ENCODE results near the gene ABL2. TPM values are rescaled to one million over a fixed set of nuclear protein-coding genes. Genes with fewer than 3 reads are reported as not detected.
A peak's percentile ranks its signal among the peaks of the same experiment; 100 is the strongest.

Gene ABL2
- total and polyA plus RNA-seq, 9 of the 15 experiments (the other 6 are each of a cell fraction or from before 2014, with no cell fraction given): 1.4 to 15.0 (median 8.6) TPM

DNA sequence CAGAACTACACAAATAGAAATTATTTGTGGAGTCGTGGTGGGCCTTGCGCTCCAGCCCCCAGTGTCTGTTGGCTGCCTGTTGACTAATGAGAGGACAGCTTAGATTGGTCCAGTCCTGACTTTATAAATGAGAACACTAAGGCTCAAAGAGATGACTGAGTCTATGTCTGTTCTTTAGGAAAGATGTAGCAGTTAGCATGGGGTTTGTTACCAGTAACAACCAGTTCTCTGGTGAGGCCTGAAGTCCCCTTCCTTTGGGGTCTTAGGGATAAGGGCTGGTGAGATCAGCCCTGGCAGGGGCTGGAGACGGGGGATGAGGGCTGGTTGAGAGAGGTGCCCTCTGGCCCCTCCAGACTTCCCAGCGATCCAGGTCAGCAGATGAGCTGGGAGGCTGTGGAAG is 138.6 kb downstream of the ABL2 start:
- 91% methylated on average over 4 of the region's 4 CpGs for WGBS (ENCODE audit: insufficient coverage, low coverage, missing lambda C conversion rate)
- BruUV-seq (replicated peaks): no TSS peak
- Histone ChIP-seq H3K4me1 (replicated peaks in 1 of 2; ENCODE audit: control insufficient read depth in 2 of 2, insufficient read depth in 2 of 2, low read length in 2 of 2) (peaks cover 0 to 11% of the 10 kb centered on the region in 2 experiments; a peak in 2 of 5 replicates), H3K4me3 (no peak overlapping the region), H3K9me3 (replicated peaks; ENCODE audit: control insufficient read depth, insufficient read depth, low read depth, low read length) (no peaks in the 10 kb centered on the region), H3K4me2 (ENCODE audit: insufficient read depth, low read length) (no peak overlapping the region), H4K20me1 (replicated peaks; ENCODE audit: control insufficient read depth, insufficient read depth, low read length) (no peaks in the 10 kb centered on the region), H3K36me3 (ENCODE audit: control insufficient read depth, insufficient read depth, low read length) (peaks cover 94% of the 10 kb centered on the region), H2AFZ (ENCODE audit: low read depth, low read length) (no peak overlapping the region), H3K27me3 (ENCODE audit: control insufficient read depth in 2 of 2, insufficient read depth in 2 of 2, low read length in 2 of 2) (no peaks in the 10 kb centered on the region), H3K9ac (ENCODE audit: insufficient read depth in 1 of 2, low read depth in 2 of 2, low read length in 2 of 2) (0 out of 4 replicates have a peak overlapping the region, but pooled peaks of 1 of the 2 experiments have one; percentile 18), H3K79me2 (ENCODE audit: control insufficient read depth, insufficient read depth, low read length) (peaks cover 2% of the 10 kb centered on the region; the same call in 1 of the 3 replicates), H3K9me1 (ENCODE audit: control insufficient read depth, insufficient read depth, low read length) (no peaks in the 10 kb centered on the region), H3K27ac (ENCODE audit: extremely low read depth, low read depth, low read length) (no peak overlapping the region)
- ATAC-seq: no peak
- FAIRE-seq: no peak
- ChIA-PET CTCF (ENCODE audit: low intra/inter-chr PET ratio) (no interaction called here), POLR2A (interaction anchor here (1.2 to 1.4 kb wide), 2 partner anchors 15 to 17 kb away, joined by 3 read pairs; no protein-coding TSS in a partner anchor)
- TF ChIP-seq NELFE (IDR thresholded peaks at IDR 0.05; ENCODE audit: insufficient read depth, insufficient read length) (no peak), ZNF431 (CRISPR knock-in tag; IDR thresholded peaks at IDR 0.05) (no peak), GABPB2 (CRISPR knock-in tag; conservative IDR thresholded peaks at IDR 0.05) (no peak), ZNF79 (CRISPR knock-in tag; IDR thresholded peaks at IDR 0.05; ENCODE audit: low read depth) (no peak), ZSCAN29 (IDR thresholded peaks at IDR 0.05) (no peak), KLF1 (tag; IDR thresholded peaks at IDR 0.05) (no peak), ZNF12 (CRISPR knock-in tag; IDR thresholded peaks at IDR 0.05) (no peak), ZNF780A (CRISPR knock-in tag; IDR thresholded peaks at IDR 0.05) (no peak), XRCC4 (IDR thresholded peaks at IDR 0.05; ENCODE audit: extremely low read depth, insufficient read depth, insufficient read length) (no peak)
- TF ChIP-seq, protein P1, sequence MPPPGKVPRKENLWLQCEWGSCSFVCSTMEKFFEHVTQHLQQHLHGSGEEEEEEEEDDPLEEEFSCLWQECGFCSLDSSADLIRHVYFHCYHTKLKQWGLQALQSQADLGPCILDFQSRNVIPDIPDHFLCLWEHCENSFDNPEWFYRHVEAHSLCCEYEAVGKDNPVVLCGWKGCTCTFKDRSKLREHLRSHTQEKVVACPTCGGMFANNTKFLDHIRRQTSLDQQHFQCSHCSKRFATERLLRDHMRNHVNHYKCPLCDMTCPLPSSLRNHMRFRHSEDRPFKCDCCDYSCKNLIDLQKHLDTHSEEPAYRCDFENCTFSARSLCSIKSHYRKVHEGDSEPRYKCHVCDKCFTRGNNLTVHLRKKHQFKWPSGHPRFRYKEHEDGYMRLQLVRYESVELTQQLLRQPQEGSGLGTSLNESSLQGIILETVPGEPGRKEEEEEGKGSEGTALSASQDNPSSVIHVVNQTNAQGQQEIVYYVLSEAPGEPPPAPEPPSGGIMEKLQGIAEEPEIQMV (tag; conservative IDR thresholded peaks at IDR 0.05; ENCODE audit: low read depth): no peak
- no peak for DNase-seq (ENCODE audit: extremely low read depth in 1 of 4, low spot score in 3 of 4)
- intact Hi-C loops (cut with micrococcal nuclease): no loop called here
- in situ Hi-C loops (cut with MboI): no loop called here
